Islet precursor cell (in vitro differentiated cells): Measurements from ENCODE around the gene SLC6A12.
"Not testable (repeated sequence)": the region's sequence is repeated elsewhere in the genome, so short reads cannot be mapped to it uniquely, and the experiment has no call there.

Experiments
- DNase-seq: peaks from one replicate; pipeline ENCODE4 v3.0.0-alpha.2; 2018

Gene SLC6A12

DNA sequence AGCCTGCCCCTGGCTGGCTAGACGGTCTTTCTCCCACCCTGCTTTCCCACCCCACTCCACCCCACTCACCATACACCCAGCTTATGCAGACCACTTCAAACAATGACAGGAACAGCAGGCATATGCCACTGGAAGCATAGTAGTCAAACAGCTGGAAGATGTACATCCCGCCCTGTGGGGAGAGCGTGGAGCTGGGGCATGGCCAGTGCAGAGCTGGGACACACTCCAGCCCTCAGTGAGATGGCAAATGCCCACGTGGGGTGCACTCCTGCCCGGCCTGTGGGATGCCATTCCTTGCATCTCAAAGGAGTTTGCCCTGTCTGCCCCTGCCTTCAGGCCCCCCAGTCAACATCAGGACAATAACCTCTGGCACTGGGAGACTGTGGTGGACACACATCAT lies 18.8 kb downstream of the SLC6A12 start:
- no peak for DNase-seq

DNA sequence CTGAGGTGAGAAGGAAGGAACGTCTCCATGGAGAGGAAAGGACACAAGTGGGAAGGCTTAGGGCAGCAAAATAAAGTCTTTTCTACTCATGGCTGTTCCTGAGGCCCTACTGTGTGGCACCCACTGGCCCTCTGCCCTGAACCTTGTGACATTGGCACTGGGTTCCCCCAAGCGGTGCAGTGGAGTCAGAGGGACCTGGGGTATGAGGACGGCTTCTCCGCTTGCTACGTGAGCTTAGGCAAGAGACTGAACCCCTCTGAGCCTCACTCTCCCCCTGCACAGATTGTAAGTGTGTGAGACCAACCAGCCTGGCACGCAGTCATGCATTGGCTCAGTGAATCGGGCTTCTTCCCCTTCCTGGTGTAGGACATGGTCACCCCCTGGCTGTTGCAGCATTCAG lies 19.7 kb downstream of the SLC6A12 start:
- no peak for DNase-seq

DNA sequence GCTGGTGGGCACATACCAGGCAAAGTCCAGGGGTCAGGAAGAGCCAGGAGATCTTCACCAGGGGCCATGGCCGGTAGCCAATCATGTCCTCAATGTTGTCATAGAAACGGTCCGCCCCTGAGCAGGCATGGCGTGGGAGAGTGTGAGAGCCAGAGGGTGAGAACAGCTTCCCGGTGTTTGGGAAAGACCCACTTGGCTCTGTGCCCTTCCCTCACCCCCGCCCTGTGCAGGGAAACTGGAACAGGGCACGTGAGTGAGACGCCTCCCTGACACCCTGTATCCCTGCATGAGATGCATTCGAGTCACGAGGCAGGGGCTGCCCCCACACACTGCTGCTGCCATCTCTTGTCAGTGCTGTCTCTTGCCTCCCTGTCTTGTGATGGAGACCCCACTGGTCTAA lies 20.7 kb downstream of the SLC6A12 start:
- DNase-seq: no peak

DNA sequence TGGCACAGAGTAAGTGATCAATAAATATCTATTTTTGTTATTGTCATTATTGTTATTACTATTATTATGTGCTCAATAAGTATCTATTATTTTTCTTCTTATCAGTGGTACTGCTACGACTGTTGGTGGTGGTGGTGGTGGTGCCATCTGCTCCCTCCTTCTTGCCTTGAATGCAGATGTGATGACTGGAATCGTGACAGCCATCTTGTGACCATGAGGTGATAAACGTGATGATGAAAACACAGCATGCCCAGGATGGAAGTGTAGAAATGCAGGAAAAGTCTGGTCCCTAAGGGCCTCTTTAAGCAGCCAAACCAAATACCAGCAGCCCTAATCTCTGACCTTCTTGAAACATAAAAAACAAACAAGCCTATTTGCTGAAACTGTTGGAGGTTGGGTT lies 22.4 kb downstream of the SLC6A12 start:
- DNase-seq: no peak

DNA sequence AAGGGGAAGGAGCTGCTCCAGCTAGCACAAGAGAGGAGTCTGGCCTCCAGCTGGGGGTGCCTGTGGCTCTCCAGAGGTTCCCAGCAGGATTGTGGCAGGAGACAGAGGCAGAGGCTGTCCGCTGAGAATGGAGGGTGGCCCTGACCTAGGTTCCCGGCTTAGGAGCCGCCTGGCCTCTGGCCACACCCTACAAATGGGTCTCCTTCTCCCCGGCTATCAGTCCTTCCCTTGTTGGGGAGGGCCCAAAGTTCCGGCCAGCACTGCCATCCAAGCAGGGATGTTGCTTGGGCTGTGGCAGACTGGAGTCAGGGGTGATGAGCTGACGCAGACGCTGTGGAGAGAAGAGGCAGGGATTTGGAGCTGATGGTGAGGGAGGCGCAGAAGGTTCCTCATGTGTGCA lies 23.1 kb downstream of the SLC6A12 start:
- no peak for DNase-seq

DNA sequence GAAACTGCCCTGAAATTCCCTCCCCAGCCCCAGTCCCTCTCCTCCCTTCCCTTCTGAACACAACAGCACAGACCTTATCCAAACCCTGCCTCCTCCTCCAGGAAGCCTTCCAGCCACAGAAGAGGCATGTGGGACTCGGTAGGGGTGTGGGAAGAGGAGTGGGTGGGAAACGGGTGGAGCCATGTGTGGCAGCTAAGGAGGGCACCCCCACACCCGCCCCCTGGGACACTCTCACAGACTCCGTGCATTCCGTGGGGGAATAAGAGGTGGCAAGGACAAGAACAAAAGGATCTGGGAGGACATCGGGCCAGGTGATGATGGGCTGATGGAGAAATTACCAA lies 24.4 kb downstream of the SLC6A12 start:
- no peak for DNase-seq

DNA sequence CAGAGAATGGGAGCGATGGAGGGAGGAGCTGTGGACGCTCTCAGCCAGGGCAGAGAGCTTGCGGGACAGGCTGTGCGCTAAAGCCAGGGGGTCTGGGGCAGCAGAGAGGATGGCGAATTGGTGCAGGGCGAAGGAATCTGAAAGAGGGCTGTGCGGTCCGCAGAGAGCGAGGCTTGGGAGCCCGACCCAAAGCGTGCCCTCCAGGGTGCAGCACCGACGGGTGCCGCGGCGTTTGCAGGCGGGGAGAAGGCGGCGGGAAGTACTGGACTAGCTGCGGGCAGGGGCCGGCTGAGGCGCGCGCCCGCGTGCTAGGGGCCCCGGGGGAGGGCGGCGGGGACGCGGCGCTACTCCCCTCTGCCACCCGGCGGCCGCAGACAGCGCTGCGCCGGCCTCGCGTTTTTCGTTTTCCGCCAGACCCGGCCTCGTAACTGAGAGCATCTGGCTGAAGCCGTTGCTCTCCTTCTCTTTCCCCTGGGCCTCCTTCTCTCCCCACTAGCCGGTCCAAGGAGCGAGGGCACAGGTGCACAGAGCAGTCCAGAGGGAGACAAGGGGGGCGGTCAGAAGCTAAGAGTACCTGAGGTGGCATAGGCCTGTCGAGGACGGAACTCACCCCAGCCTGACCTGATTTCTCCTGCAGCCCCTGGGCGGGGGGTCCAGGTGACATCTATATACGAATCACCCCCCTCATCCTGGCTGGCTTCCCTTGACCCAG lies 24.9 kb downstream of the SLC6A12 start:
- DNase-seq: peak; percentile 89

DNA sequence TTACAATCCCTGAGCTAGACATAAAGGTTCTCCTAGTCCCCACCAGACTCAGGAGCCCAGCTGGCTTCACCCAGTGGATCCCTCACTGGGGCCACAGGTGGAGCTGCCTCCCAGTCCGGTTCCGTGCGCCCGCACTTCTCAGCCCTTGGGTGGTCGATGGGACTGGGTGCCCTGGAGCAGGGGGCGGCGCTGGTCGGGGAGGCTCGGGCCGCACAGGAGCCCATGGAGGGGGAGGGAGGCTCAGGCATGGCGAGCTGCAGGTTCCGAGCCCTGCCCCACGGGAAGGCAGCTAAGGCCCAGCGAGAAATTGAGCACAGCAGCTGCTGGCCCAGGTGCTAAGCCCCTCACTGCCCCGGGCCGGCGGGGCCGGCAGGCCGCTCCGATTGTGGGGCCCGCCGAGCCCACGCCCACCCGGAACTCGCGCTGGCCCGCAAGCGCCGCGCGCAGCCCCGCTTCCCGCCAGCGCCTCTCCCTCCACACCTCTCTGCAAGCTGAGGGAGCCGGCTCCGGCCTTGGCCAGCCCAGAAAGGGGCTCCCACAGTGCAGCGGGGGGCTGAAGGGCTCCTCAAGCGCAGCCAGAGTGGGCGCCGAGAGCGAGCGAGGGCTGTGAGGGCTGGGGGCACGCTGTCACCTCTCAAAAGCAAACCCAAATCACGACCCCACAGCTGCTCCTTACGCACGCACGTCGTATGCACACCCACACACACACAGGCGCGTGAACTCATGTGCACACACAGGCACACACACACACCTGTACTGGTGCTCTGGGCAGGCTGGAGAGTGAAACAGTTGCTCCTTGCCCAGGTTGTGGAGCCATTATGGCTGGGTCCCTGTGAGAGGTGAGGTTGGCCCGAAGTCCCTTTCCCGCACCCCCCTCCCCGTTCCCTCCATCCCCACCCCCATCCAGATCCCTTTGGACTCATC lies 25.7 kb downstream of the SLC6A12 start:
- not testable (repeated sequence) for DNase-seq

DNA sequence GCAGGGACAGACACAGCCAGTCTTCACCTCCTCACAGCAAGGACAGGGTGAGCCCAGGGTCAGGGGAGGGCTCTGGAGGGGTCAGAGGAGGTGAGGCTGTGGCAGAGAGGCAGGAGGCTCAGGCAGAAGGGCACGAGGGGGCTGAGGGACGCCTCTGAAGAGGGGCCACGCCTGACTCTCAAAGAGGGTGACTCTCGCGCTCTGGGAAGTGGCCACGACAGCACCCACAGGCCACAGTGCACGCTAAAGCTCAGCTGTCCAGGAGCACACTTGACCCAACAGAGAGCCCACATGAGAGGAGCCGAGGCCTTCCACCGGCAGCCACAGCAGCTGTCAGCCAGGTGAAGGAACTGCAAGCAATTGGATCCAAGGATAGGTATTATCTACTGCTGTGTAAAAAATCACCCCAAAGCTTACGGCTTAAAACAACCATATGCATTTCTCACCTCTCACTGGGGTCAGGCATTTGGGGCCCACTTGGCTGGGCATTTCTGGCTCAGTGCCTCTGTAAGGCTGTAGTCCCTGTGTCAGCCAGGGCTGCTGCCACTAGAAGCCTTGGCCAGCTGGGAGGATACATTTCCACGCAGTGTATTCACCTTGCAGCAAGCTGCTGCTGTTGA lies 27.8 kb downstream of the SLC6A12 start:
- no peak for DNase-seq

DNA sequence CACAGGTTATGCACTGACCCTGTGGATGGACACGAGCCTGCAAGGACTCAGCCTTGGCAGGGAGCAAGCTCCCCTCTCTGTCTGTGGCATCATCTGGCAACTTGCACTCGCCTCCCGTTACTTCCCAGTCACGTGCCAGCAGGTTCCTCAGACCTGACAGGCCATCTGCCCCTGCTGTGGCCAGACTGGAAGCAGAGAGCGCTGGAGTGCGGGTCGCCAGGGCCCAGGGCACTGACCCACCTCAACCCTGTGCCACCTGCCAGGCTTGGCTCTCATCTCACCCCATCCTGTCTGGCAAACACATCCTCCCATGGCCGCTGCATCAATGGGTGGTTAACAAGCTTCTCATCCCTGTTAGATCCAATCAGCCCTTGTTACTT lies 28.4 kb downstream of the SLC6A12 start:
- no peak for DNase-seq

DNA sequence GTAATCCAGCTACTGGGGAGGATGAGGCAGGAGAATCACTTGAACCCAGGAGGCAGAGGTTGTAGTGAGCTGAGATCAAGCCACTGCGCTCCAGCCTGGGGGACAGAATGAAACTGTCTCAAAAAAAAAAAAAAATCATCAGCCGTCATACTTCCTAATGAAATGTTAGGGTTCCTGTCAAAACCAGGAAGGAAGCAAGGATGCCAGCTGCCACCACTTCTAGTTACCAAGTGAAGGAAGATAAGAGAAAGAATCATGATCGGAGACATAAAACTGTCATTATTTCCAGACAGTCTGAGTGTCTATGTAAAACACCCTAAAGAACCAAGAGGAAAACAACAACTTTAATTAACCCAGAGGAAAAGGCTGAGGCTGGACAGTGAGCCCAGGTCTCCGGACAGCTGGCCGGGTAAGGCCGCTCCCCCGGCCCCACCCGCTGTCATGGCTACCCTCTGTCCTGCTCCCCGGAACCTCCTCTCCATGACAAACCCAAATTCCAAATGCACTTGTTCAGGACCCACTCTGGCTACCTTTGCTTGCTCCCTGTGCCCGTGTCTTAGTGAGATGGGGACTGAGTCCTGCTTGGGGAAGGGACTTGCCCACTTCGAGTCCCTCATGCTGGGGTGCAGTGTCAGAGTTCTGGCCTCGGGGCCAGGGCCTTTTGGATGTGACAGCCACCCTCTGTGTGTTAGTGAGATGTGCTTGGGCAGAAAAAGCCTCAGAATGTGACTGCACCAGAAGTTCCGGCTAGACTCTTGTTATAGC lies 29.0 kb downstream of the SLC6A12 start:
- DNase-seq: no peak

DNA sequence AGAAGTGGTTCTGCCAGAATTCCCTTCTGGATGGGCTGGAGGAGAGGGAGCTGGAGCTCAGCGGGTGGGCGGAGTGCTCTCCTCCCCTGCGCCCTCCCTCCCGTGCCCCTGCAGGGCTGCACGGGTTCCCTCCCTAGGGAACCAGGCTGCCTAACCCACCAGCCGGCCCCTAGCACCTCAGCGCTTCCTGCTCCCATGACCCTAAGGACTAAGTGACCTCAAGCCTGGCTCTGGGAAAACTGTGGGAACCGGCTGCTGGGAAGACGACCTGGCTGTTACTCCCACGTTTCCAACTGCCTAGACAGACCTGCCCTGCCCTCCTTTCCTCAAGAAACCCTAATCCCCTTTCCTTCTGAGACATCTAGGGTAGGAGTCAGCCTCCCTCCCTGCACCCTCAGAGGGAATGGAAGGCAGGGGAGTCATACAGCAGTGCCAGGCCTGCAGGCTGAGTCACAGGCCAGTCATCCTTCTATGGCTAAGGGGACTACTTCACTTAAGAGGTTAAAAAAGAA lies 31.5 kb downstream of the SLC6A12 start:
- DNase-seq: peak; percentile 92

DNA sequence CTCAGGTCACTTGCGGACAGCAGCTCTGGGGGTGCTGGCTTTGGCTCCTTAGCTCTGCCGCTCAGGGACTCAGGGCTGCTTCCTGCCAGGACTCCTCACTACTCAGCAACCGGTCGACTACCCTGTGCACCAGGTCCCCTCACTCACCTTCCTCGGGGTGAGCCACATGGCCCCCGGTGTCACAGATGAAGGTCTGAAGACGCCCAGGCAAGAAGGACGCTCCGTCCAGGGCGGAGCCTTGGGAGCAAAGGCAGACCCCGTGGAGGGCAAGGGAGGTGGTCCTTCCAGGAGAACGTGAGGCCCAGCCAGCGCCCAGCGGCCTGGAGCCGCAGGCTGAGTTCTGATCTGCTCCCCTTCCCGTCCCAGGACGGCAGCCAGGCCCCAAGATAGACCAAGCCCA lies 32.0 kb downstream of the SLC6A12 start:
- DNase-seq: no peak

DNA sequence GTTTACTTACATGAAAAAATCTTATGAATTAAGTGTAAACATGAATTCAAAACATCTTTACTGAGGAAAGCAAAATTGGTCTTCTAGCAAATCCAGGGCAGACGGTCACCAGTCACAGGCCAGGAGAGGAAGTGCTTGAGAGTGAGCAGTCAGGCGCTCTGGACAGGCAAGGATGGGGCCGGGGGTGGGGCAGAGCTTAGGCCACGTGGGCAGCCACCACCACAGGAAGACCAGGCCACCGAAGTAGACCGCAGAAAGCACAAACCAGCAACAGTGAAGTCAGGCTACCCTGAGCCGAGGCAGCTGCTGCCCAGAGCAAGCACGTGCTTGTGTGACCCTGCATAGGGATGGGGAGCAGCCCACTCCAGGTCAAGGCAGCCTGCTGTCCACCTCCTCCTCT lies 33.5 kb downstream of the SLC6A12 start:
- DNase-seq: no peak

DNA sequence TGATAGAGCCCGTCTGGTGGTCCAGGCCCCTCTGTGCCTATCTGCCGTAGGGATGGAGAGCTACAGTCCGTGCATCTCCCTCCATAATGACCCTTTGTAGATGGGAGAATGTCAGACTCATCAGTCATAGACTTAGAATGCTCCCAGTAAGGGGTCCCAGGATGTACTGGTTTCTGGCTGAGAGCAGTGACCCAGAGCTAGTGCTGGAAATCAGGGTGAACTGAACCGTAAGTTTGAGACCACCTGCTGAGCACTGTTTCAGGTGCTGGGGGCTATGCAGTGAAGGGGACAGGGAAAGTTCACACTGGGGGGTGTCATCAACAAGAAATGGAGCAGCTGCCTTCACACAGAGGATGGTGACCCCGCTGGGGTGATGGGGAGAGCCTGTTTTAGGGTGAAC lies 34.1 kb downstream of the SLC6A12 start:
- no peak for DNase-seq

DNA sequence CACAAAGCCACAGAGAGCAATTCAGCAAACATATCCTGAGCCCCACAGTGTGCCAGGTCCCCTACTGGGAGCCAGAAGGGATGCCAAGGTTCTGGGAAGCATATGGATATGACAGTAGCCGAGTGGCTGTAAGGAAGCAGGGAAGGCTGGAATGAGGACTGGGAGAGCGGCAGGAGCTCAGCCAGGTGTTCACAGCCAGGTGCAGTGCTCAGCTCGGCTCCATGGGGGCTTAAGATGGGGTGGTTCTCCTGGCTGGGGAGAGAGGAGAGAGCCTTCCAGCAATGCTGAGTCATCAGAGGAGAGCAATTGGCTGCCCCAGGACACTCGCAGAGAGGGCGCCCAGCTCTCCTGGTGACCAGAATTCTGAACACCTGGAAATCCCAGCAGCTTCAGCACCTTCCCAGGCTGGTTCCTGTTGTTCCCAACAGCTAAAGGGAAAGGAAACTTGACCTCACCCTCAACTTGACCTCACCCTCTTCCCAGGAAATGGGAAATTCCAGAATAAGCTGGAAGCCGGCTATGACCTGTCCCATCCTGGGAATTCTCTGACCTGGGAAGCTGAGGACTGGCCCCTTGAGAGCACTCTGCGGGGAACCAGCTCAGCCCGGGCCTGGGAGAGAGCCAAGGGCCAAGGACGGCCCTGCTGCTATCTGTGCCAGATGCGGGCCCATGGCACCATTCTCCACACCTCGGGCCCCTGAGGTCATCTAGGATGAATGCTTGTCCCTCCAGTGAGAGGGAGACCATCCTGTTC lies 34.6 kb downstream of the SLC6A12 start:
- no peak for DNase-seq

DNA sequence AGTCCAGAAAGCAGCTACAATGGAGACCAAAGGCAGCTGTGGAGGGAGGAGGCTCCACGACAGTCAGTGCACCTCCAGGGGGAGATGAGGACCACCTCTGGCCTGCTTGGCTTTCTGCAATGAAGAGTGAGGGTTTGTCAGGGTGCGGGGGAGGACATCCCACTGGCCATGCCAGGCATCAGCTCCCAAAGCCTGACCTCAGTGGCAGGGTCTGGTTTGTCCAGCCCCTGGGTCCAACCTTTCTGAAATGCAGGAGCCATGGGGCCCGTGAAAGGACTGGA lies 35.2 kb downstream of the SLC6A12 start:
- no peak for DNase-seq

DNA sequence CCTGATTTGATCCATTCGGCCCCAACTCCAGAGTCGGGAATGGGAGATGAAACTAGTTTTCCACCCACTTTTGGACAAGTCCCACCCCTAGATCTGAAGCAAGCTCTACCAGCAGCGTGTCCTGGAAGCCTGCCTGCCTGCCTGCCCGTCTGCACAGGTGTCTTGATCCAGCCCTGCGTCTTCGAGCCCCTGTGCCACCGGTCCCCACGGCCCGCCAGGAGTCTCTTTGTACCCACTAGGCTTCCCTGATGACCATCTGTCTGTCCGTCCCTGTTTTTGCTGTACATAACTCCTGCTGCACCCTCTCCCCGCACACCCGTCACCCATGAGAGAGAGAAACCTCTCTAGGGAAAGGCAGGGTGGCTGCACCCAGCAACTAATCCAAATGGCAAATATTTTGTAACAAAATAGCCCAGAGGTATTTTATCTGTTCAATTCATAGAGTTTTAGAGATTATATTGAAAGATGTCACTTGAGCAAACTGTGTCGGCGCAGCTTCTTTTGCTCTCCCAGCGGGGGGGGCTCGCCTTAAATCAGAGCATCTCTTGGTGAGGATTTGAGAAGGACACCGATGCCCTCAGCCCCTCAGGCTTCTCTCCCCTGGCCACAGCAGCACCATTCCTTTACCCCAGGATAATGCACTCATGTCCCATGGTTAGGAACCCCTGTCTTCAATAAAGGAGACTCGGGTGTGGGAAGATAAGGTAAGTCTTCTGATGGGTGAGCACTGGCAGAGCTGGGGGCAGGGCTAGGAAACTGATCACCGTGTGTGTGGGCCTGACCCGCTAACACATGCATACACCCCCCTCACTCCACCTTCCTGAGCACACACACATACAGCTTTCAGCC lies 35.8 kb downstream of the SLC6A12 start:
- no peak for DNase-seq

DNA sequence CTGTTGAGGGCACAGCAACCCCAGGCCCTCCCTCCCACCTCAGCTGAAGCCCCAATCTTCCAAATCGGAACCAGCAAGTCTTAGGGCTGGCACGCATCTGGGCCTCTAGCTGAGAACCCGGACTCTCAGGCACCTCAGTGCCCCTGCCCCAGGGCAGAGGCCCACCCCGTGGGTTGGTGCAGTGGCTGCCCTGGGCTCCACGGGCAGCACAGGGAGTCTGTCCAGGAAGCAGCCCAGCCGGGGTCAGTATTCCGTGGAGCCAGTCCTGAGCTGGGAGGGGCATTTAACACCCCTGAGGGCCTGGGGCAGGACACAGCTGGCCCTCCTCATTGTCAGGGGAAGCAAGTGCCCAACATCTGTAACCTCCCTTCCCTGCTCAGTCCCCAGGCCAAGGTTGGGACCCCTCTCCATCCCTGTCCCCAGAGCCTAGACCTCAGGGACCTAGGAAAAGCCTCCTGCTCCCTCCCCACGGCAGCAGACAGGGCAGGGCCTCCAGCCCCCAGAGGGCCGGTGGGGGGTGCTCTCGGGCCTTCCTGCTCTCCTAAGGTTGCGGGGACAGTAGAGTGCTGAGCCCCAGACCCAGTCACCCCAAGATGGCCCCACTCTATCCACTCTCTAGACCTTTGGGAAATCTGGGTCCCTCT lies 36.5 kb downstream of the SLC6A12 start:
- no peak for DNase-seq

DNA sequence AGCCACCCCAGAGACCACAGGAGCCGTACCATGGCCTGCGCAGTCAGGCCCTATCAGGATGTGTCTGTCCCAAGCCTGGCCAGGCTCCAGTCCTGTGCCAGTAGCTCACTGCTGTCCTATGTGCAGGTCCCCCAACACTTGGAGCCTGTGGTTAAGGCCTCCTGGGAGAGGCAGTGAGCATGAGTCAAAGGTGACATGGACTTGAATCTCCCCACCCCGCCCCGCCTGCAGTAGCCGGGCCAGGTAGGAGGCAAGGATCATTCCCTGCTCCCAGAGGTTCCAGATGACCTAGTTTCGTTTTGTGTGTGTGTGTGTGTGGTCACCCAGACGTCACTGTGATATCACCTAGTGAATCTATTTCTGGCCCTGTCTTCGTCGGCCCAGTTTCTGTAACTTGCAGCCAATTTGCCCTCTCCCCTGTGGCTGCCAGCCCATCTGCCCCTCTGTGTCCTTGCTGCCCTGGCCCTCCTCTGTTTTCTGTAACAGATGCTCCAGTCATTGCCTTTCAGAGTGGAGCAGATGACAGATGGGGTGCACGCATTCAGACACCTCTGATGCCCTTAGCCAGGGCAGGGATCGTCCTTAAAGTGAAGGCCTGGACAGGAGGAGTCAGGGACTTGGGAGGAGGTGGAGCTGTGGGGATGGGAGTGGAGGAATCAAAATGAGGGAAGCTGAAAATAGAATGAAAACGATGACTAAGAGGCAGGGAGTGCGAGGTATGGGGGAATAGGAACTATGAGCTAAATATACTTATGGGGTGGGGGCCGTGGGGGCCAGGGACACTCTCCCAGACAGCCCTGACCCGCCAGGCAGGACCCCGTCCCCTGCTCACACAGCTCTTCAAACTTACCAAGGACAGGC lies 37.4 kb downstream of the SLC6A12 start:
- DNase-seq: no peak
